RWPE2 (cell line): ENCODE data around the gene AADAT.

ENCODE experiments used
- ATAC-seq: fragments of 200-7000 bp; cut with Tn5 transposase; 3 replicates; pipeline ENCODE4 v1.9.1; 2021; ENCODE audit warnings: low read depth
- DNase-seq: peaks from one replicate; pipeline ENCODE4 v3.0.0-alpha.2; 2020; ENCODE audit warnings: low spot score
- H3K27ac ChIP-seq: fragments of 450-650 bp; 2 replicates; pipeline ENCODE4 v1.5.1; 2017; ENCODE audit warnings: mild to moderate bottlenecking; ENCODE audit not compliant: poor library complexity, severe bottlenecking
- H3K27me3 ChIP-seq: fragments of 250-450 bp; sonication (Bioruptor Pico); 2 replicates; pipeline ENCODE4 v1.5.1; 2021; ENCODE audit warnings: mild to moderate bottlenecking, moderate library complexity; ENCODE audit not compliant: insufficient read depth, poor library complexity, severe bottlenecking
- H3K36me3 ChIP-seq: fragments of 250-450 bp; sonication (Bioruptor Pico); 2 replicates; pipeline ENCODE4 v1.5.1; 2020; ENCODE audit warnings: low read depth, mild to moderate bottlenecking, moderate library complexity
- H3K4me1 ChIP-seq: fragments of 250-450 bp; sonication (Bioruptor Pico); 2 replicates; pipeline ENCODE4 v1.5.1; 2021; ENCODE audit warnings: mild to moderate bottlenecking, moderate library complexity; ENCODE audit not compliant: insufficient read depth, poor library complexity, severe bottlenecking
- H3K4me3 ChIP-seq: fragments of 250-450 bp; sonication (Bioruptor Pico); 2 replicates; pipeline ENCODE4 v1.5.1; 2021; ENCODE audit warnings: mild to moderate bottlenecking, moderate library complexity; ENCODE audit not compliant: severe bottlenecking
- H3K9me3 ChIP-seq: fragments of 250-450 bp; sonication (Bioruptor Pico); 2 replicates; pipeline ENCODE4 v1.5.1; 2021; ENCODE audit warnings: mild to moderate bottlenecking, moderate library complexity; ENCODE audit not compliant: severe bottlenecking
- CTCF ChIP-seq: fragments of 450-650 bp; IDR thresholded peaks from one replicate; pipeline ENCODE4 v1.5.1; 2017; ENCODE audit warnings: mild to moderate bottlenecking, moderate library complexity; ENCODE audit not compliant: poor library complexity, severe bottlenecking

Gene AADAT

GRCh38 chr4:170111546-170111945 lies 21.8 kb upstream of the AADAT start:
- ATAC-seq (no peak), DNase-seq (no peak)
- Histone ChIP-seq H3K4me3 (no peak overlapping the region), H3K36me3 (no peaks in the 10 kb centered on the region), H3K9me3 (no peaks in the 10 kb centered on the region), H3K4me1 (no peaks in the 10 kb centered on the region), H3K27ac (no peak overlapping the region), H3K27me3 (no peaks in the 10 kb centered on the region)
- TF ChIP-seq CTCF, result no peak

GRCh38 chr4:170111085-170111484 lies 21.3 kb upstream of the AADAT start:
- H3K4me1 ChIP-seq, result no peaks in the 10 kb centered on the region
- no peak overlapping the region for H3K27ac ChIP-seq
- no peak overlapping the region for H3K4me3 ChIP-seq
- H3K27me3 ChIP-seq, result no peaks in the 10 kb centered on the region
- DNase-seq (no peak), ATAC-seq (no peak)
- H3K36me3 ChIP-seq, result no peaks in the 10 kb centered on the region
- no peak for TF ChIP-seq CTCF
- H3K9me3 ChIP-seq, result no peaks in the 10 kb centered on the region

- ATAC-seq (no peak), DNase-seq (no peak)
- no peak for TF ChIP-seq CTCF
- no peak overlapping the region for H3K4me3 ChIP-seq
- H3K27ac ChIP-seq, result no peak overlapping the region
- no peaks in the 10 kb centered on the region for H3K9me3 ChIP-seq
- H3K27me3 ChIP-seq, result no peaks in the 10 kb centered on the region
- H3K4me1 ChIP-seq, result no peaks in the 10 kb centered on the region
- H3K36me3 ChIP-seq, result no peaks in the 10 kb centered on the region
Measured at GRCh38 chr4:170110285-170110672, 20.5 kb upstream of the AADAT start.

- DNase-seq (no peak), ATAC-seq (peak; percentile 29; the same call in 1 of the 3 replicates)
- no peak for TF ChIP-seq CTCF
- no peaks in the 10 kb centered on the region for H3K4me1 ChIP-seq
- H3K27me3 ChIP-seq, result no peaks in the 10 kb centered on the region
- no peak overlapping the region for H3K4me3 ChIP-seq
- no peak overlapping the region for H3K27ac ChIP-seq
- H3K36me3 ChIP-seq, result no peaks in the 10 kb centered on the region
- no peaks in the 10 kb centered on the region for H3K9me3 ChIP-seq
Measured at GRCh38 chr4:170109586-170110284, 20.0 kb upstream of the AADAT start.

GRCh38 chr4:170106900-170107299 lies 17.1 kb upstream of the AADAT start:
- no peak overlapping the region for H3K4me3 ChIP-seq
- ATAC-seq (no peak), DNase-seq (no peak)
- H3K9me3 ChIP-seq, result no peaks in the 10 kb centered on the region
- H3K27ac ChIP-seq, result no peak overlapping the region
- H3K4me1 ChIP-seq, result no peaks in the 10 kb centered on the region
- TF ChIP-seq CTCF, result no peak
- H3K27me3 ChIP-seq, result no peaks in the 10 kb centered on the region
- H3K36me3 ChIP-seq, result no peaks in the 10 kb centered on the region
